ENCODE measurements around the gene MSL3B.
"Not testable (repeated sequence)": the region's sequence is repeated elsewhere in the genome, so short reads cannot be mapped to it uniquely, and the experiment has no call there.

MSL3B gene

DNA sequence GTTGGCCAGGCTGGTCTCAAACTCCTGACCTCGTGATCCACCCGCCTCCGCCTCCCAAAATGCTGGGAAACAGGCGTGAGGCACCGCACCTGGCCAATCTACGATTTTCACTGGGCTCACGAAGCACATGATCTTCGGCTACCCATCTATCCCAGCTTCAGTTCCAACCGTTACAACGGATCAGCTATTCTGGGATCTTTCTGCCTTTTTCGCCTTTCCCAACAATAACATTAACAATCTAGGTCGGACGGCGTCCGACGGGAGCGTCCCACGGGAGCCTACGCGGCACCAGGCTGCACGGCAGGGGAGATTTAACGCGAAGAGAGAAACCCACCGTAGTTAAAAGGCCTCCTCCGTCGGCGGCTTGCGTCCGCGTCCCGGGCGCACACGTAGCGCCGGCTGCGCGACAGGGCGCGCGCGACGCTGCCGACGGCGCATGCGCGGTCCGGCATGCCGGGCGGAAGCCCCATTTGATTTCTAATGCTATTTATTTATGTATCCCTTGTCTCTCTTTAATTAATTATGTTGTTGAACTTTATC, at the start of gene MSL3B:
Gene MSL3B (minus strand): TSS at position 394 of the 540 bp plus-strand sequence.
- peak; percentile 79 for DNase-seq

DNA sequence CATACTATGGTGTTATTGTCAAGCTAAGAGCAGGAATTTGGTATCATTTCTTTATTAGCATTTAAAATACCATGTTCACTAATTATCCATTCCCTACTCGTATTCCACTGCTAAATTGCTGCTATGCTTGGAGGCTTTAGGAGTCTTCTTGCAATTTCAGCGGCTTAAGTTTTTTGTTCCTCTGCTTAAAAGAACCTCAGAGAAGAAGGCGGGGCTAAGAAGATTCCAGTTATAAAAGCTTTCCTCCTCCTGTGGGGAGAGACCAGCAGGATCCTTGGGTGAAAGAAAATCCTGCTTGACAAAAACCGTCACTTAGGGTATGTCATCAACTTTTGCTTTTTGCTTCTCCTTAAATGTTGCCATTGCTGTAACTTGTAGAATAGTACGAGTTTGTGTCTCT, 48.9 kb upstream of the MSL3B start, which contains the start of gene TRPM8:
Gene TRPM8 (plus strand): TSS at position 258 of the 400 bp plus-strand sequence. CDS start 9,165 bp downstream, outside the sequence.
- DNase-seq, result no peak

DNA sequence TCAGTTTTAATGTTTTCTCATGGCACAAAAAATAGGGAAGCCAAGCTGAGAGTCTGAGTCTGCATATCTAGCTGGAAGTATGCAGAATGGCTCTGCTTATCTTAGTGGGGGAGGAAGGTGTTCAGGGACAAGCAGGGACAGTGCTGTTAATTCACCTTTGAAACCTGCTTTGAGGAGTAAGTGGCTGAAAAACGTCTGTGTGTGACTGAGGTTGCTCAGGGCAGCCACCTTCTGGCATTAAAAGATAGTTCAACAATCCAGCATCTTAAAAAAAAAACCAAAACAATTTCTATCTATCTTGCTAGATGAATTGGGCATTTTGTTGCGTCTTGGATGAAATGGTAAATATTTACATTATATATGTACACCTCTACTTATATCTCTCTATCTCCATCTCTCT, 46.9 kb upstream of the MSL3B start:
- DNase-seq, result no peak

DNA sequence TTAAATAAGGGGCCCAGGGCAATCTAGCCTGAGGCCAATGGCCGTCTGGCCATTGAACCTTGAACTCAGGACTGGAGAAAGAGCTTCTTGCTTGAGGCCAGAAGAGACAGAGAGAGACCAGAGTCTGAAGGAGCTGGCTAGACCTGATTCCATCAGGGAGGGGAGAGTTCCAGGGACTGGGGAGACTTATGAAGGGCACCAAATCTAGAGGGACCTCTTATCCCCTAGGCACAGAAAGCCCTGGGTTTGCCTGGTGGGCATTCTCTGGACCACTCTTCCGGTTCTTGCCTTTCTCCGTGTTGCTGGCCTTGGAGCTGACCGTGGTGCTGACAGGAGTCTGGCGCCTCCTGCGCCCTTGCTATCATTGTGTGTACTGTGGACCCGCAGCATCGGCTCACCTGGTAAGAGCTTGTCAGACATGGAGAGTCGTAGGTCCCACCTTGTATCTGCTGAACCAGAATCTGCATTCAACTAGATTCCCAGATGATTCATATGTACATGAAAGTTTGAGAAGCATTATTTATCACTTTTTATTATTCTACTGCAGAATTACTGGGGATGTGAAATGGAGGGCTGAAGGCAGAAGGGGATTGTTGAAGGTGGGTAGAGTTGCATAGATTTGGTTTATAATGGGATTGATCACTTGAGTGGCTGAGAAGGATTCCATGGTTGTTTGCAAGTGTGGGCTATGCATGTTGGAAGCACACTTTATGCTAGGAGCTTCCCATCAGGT, 44.7 kb upstream of the MSL3B start:
- no peak for DNase-seq

DNA sequence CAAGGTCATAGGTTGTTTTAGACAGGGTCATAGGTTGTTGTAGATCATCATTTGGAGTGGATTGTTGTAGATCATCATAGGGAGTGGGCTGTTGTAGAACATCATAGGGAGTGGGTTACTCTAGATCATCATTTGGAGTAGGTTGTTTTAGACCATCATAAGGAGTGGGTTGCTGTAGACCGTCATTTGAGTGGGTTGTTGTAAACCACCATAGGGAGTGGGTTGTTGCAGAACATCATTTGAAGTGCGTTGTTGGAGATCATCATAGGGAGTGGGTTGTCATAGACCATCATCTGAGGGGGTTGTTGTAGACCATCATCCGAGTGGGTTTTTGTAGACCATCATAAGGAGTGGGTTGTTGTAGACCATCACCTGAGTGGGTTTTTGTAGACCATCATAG, 39.4 kb upstream of the MSL3B start:
- no peak for DNase-seq

DNA sequence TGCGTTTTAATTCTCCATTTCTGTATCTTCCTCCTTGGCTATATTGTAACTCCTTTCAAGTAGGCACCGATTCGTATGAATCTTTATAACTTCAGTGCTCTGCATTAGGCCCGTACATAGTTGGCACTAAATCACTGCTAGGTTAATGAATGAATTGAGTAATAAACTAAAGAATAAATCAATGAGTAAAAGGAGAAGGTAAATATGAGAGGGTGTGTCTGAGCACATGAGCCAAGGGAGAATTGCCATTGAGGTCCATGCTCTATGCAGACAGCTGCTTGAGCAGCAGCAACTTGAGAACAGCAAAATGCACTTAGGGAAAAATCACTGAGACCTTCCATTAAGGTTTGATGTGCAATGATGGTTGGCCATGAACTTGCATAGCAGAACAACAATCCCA, 37.8 kb upstream of the MSL3B start:
- no peak for DNase-seq

DNA sequence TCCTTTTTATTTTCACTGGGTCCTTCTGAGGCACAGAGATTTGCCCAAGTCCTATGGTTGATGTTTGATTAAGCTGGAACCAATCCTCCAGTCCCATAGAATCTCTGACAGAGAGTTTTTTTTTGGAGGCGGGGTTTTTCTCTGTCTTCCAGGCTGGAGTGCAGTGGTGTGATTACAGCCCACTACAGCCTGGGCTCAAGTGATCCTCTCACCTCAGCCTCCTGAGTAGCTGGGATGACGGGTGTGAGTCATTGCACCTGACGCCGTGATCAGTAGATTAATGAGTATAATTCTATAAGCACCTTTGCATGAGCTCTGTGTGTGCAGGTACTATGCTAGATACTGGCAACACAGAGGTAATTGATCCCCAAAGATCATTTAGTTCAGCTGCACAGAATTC, 33.7 kb upstream of the MSL3B start:
- no peak for DNase-seq

DNA sequence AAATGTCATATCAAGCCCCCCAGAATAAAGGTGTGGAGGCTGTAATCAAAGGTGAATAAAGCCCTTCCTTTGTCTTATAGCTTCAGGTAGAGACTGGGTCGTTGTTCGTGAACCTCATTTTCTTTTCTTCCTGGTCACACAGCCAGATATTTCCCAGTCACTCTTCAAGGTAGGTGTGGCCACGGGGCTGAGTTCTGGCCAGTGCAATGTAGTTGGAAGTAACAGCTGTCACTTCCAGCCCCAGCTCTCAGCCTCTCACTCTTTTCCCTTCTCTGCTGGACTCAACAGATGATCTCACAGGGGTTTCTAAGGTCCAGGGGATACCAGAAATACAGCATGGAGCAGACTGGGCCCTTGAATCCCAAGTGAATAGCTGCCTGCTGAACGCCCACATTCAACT, 33.2 kb upstream of the MSL3B start:
- no peak for DNase-seq

DNA sequence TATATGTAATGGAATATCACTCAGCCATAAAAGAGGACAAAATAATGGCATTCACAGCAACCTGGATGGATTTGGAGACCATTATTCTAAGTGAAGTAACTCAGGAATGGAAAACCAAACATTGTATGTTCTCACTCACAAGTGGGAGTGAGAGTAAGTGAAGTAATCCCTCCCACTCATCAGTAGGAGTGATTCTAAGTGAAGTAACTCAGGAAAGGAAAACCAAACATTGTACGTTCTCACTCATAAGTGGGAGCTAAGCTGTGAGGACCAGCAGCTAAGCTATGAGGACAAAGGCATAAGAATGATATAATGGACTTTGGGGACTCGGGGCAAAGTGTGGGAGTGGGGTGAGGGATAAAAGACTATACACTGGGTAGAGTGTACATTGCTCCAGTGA, 28.1 kb upstream of the MSL3B start:
- DNase-seq, result not testable (repeated sequence)

DNA sequence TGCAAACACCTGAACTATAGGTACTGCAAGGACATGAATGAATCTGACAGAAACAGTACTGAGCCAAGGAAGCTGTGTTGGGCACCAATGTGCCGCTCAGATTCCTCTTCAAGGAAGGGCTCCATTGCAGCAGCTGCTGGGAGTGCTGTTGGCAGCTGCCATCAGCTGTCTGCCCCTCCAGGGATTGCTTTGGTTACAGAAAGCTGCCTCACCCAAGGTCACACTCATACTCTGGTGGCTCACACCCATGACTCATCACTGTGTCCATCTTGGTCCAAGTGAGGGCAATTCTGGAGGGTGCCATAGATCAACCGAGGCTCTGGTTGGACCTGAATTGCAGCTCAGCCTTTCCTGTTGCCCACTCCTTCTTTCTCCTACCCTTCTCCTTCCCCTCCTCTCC, 24.6 kb upstream of the MSL3B start:
- no peak for DNase-seq

DNA sequence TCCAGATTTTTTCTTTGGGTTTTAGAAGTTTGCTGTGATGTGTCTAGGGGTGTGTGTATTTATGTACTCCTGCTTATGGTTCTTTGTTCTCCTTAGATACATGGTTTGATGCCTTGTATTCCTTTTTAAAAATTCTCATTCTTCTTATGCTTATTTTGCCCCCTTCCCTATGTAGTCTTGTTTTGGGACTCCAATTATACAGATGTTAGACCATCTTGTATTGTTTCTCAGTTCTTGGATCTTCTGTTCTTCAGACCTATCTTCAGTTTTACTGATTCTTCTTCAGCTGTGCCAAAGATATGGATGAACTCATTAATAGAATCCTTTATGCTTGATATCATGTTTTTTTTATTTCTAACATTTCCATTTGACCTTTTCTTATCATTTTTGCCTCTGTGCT, 14.2 kb upstream of the MSL3B start:
- no peak for DNase-seq

DNA sequence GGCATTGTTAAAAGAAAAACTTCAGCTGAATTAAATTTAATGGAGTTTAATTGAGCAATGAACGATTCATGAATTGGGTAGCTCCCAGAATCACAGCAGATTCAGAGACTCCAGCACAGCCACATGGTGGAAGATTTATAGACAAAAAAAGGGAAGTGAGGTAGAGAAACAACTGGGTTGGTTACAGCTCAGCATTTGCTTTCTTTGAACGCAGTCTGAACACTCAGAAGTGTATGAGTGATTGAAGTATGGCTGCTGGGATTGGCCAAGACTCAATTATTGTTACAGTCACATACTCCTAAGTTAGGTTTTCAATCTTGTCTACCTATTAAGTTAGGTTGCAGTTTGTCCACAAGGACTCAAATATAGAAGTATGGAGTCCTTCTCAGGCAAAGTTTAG, 3.9 kb upstream of the MSL3B start:
- not testable (repeated sequence) for DNase-seq

DNA sequence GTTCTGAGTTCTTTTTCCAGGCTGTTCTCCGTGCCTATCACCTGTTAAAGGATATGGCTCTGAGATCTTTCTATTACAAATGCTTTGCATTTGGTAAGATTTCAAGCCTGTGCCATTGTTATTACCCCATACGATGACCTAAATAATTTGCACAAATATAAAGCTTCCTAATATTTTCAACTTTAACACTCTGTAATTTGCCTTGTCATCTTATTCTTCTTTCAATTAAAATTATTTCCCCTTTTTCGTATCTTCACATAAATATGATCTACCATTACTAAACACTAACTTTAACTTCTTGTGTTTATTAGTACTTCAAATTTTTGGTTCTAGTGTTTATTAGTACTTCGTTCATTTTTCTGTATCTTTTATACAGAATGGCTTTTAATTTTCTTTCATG, 3.2 kb upstream of the MSL3B start:
- no peak for DNase-seq

DNA sequence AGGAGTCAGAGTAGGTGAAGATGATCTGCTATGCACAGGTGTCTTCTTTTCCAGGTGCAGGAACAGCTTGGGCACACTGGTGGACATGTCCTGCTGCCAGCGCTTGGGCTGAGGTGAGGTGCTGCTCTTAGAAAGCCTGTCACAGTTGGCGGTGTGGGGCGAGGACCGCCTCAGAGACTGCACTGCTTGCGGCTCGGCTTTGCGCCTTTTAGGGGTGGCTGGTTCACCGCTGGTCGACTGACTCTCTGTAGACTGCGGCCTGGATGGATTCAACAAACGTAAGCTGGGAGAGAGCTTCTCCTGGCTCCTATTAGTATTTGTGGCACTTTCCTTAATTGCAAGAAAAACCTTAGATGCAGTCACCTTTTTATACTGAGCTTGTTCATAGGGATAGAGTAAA, 1.7 kb downstream of the MSL3B start:
- no peak for DNase-seq

DNA sequence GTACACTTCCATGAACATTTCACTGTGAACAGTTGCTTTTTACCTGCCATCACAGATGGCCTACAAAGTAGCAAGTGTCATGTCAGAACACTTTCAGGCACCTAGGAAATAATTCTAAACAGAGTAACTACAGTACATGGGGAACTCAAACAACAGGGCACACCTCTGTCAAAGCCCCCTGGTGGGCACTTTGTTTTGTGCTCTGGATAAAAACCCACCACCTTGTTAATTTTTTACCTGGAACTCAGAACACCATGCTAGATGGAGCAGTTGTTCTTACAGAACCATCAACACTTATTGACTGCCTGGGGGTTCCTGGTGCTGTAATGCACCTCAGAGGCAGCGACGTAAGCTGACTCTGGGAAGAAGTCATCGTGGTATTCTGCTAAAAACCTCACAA, 2.3 kb downstream of the MSL3B start:
- DNase-seq, result no peak

DNA sequence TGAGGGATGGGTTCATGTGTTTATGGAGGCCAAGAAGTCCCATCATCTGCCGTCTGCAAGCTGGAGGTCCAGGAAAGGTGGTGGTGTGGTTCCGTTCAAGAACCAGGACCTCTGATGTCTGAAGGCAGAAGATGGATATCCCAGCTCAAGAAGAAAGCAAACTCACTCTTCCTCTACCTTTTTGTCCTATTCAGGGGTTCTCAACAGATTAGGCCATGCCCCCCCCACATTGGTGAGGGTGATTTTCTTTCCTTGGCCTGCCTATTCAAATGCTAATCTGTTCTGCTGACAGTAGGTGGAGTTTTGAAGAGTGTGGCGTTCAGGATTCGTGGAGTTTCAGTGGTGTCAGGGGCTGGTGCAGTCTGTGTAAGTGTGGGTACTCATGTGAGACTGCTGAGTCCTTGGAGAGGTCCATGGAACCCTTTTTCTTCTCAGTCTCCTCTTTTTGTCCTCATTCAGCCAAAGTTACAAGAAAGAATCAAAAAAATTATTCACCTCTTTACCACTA, 5.9 kb downstream of the MSL3B start:
- no peak for DNase-seq

DNA sequence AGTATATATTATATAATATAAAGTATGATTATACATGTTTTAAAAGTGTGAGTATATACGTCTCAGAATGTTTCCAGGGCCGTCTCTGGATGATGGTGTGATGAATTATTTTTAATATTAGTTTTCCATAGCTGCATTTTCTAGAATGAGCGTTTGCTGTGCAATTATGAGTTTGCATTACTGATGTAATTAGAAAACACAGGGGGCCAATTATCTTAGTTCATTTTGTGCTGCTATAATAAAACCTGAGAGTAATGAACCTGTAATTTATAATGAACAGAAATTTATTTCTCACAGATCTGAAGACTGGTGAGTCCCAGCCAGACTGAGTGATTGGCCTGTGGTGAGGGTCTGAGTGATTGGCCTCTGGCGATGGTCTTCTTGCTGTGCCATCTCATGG, 9.9 kb downstream of the MSL3B start:
- no peak for DNase-seq

DNA sequence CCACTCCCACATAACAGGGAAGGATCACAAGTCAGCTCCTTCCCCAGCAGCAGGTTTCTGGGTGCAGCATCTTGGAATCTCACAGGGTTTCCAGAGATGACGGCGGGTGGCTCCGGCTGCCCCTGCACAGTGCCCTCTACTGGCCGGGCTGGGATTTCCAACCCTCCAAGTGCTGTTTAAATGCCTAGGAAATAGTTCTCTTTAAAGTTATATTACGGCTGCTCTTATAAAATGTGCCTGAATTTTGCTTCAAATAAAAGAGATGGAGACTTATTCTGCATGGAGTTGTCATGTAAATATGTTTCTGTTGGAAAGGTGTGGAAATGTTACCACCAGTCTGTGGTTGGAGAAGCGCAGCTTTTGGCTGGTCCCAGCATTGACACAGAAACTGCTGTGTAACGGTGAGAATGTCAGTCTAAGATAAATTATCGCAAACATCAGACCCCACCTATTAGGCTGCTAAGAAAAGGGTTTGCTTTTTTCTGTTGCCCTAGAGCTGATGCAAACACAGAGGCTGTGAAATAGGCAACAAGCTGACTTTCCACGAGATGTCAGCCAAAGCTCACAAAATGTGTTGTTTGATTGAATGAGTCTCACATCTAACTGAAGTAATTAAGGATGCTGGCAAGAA, 10.6 kb downstream of the MSL3B start:
- DNase-seq, result no peak

DNA sequence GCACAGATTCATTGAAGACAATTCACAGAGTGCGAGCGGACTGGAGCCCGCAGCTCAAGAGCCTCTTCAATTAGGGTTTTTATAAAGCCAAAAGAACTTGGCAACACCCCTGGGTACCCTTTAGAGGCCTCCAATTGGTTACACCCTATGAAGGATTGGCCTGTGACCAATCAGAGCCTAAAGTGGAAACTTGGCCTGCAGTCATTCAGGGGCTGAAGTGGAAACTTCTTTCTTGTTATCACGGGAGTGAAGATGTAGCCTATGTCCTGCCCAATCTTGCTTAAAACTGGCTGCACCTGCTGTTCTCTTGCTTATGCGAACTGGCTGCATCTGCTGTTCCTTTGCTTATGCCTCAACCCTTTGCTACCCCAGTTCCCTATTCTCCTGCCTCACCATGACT, 12.0 kb downstream of the MSL3B start:
- no peak for DNase-seq

DNA sequence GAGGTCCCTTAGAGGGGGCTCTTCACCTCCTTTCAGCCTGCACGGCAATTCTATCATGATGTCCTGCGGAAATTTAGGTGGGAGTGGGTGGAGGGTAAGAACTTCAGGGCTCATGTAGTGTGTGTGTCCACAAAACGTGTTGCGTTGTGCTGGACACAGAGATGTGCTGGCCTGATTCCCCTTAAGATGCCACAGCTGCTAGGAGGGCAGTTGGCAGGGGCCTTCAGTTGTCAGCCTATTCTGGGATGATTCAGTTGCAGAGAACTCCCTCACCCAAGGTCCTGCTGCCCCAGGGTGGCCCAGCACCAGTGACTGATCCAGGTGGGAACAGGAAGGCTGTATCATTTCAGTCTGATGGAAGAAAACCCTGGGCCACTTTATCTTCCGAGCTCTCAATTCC, 12.8 kb downstream of the MSL3B start:
- no peak for DNase-seq

DNA sequence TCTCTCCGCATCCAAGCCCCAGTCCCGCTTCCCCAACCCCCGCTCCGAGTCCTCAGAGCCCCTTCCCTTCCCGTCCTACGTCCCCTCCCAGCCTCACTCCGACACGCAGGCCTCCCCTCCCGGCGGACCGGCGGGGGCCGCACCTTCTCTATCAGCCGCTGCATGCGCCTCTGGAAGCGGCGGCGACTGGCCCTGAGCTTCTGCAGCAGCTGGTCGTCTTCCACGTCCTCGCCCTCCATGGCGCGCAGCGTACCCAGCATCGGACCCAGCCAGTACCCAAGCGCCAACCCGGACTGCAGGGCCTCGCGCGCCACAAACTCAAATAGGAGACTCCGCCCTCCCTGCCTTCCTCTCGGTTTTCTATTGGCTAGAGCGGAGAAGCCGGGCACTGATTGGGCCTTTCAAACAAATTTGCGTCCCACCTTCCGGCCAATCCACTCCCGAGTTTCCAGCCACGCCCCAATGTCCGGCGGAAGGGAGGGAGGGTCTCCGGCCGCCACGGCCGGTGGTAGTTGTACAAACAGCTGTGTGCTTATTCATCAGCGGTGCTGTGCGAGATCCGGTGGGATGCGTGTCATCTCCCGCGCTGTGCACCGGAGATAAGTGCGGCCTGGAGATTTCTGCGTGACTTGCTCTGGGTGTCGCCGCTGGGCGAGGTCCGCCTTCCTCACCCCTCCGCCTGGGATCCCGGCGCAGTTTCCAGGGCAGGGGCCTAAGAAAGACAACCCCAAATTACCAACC, 13.8 kb downstream of the MSL3B start, which contains the start of gene HJURP:
Gene HJURP (minus strand): TSS at position 295 of the 741 bp plus-strand sequence. CDS start 35 bp downstream, at position 260.
- peak; percentile 98 for DNase-seq

DNA sequence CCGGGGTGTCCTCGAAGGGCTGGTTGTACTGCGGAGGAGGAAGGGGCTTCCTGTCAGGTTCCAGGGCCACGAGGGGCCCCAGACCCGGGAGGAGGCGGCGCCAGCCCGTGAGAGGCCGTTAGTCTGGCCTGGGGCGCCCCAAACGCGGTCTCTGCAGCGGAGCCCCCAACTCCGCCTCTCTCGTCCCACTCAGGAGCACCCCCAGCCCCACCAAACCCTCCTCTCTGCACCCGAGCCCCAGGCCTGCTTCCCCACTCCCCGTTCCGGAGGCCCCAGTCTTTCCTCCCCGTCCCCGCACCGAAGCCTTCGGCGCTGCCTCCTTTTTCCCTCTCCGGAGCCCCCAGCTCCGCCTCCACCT, 14.3 kb downstream of the MSL3B start:
- no peak for DNase-seq

DNA sequence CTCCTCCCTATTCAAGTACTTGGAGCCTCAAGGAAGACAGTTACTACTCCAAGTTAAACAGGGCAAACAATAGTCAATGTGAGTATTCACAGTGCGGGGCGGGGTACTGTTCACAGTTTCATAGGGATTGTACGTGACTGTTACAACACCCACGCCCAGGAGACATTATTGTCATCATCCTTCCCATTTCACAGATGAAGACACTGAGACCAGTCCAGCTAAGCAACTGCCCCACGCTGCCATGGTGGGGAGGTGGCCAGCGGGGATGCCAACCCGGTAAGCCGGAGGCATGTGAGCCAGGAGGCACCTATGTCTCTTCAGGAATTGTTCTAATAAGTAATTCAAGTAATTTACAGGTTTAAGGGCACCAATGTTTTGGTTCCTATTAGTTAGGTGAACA, 14.8 kb downstream of the MSL3B start:
- DNase-seq, result no peak

DNA sequence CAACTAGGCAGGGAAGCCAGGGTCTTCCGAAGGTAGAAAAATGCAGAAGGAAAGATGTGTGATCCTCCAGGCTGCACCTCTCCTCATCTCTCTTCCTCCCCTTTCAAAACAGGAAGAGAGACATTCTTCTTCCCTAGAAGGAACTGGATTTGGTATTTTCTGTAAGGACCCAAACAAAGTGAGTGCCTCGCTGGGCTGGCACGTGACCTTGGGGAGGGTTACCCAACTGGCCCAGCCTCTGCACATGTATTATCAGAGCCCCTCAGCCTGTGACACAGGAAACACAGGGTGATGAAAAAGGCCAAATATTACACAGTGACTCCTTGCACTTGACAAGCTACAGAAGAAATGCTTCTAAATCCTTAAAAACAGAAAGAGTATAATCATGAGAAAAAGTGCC, 16.1 kb downstream of the MSL3B start:
- no peak for DNase-seq

All from NCI-H345 (cell line).